ENCODE data around the gene GRIPAP1.

GRIPAP1 gene

DNA sequence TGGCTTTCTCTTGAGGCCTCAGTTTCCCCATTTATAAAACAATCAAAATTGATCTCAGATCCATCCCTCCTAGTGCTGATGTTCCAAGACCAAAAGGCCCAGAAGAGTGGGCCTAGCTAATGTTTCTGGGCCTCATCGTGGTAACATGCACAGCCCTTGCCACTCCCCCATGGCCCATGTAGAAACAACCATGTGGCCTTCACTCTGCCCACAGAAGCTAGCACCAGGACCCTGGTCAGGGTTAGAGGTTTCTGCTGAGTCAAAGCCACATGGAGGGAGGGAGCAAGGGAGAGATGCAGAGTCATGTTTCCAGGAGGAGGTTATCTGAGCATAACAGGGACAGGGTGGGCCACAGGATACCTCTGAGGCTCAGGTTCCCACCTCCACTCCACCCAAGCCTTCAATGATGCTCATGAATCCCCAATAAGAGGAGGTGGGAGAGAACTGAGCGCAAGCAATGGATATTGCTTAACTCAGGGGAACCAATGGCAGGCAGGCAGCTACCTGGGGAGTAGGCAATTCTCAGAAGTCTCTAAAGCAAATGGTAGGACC, 61.6 kb downstream of the GRIPAP1 start:
- ChIA-PET CTCF (interaction anchor here (0.7 to 0.8 kb wide), 2 partner anchors 10 to 167 kb away, joined by 3 read pairs; no protein-coding TSS in a partner anchor), POLR2A (no interaction called here)
- no peak for DNase-seq (ENCODE audit: extremely low spot score)
- TF ChIP-seq FOXK2 (IDR thresholded peaks at IDR 0.05): no peak
- no peak for TF ChIP-seq TARDBP (IDR thresholded peaks at IDR 0.05)
- TF ChIP-seq BHLHE40 (IDR thresholded peaks at IDR 0.05; ENCODE audit: borderline replicate concordance): no peak
- no peak for TF ChIP-seq CTBP1 (IDR thresholded peaks at IDR 0.05; ENCODE audit: borderline replicate concordance)
- no peak for TF ChIP-seq HDGF (IDR thresholded peaks at IDR 0.05; ENCODE audit: borderline replicate concordance)
- TF ChIP-seq SP1 (IDR thresholded peaks at IDR 0.05): no peak
- TF ChIP-seq FOXM1 (IDR thresholded peaks at IDR 0.05; ENCODE audit: borderline replicate concordance): no peak
- TF ChIP-seq, protein P1, sequence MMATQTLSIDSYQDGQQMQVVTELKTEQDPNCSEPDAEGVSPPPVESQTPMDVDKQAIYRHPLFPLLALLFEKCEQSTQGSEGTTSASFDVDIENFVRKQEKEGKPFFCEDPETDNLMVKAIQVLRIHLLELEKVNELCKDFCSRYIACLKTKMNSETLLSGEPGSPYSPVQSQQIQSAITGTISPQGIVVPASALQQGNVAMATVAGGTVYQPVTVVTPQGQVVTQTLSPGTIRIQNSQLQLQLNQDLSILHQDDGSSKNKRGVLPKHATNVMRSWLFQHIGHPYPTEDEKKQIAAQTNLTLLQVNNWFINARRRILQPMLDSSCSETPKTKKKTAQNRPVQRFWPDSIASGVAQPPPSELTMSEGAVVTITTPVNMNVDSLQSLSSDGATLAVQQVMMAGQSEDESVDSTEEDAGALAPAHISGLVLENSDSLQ (IDR thresholded peaks at IDR 0.05): no peak
- no peak for TF ChIP-seq ZNF384 (IDR thresholded peaks at IDR 0.05)

DNA sequence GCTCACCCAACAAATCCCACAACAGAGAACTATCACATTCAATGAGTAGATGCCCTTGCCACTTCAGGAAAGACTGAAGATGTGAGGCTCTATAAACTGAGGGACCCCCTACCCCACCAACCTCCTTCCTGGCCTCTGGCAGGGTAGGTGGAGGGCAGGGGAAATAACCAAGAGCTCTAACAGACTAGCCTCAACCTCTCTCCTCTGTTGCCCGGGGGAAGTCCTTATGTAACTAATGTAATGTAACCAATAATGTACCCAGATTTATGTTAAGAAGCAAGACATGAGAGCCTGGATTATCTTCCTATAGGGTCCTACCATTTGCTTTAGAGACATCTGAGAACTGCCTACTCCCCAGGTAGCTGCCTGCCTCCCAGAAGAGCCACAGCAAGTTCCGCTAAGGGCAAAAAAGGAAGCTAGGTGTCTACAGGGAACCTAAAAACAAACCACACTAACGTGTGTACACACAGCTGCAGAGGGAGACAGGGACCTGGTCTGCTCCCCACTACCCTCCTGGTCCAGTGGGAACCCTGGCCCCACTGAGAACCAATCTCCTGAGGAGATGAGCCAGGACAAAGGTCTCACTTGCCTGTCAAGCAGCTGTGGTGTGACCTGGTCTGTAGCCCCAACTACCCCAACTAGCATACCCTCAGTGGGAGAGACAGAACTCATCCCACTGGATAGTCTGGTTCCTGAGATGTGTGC, 62.4 kb downstream of the GRIPAP1 start:
- POLR2A ChIA-PET: no interaction called here
- no peak for TF ChIP-seq SUZ12 (IDR thresholded peaks at IDR 0.05)
- no peak for TF ChIP-seq ARNT (IDR thresholded peaks at IDR 0.05)
- TF ChIP-seq LEF1 (IDR thresholded peaks at IDR 0.05; ENCODE audit: borderline replicate concordance): no peak
- no peak for TF ChIP-seq BHLHE40 (IDR thresholded peaks at IDR 0.05; ENCODE audit: borderline replicate concordance)
- no peak for TF ChIP-seq FOXK2 (IDR thresholded peaks at IDR 0.05)
- TF ChIP-seq TARDBP (IDR thresholded peaks at IDR 0.05): no peak
- DNase-seq (ENCODE audit: extremely low spot score): no peak
- CTCF ChIA-PET: interaction anchor here (0.7 to 0.8 kb wide), 2 partner anchors 9 to 167 kb away, joined by 3 read pairs; no protein-coding TSS in a partner anchor

DNA sequence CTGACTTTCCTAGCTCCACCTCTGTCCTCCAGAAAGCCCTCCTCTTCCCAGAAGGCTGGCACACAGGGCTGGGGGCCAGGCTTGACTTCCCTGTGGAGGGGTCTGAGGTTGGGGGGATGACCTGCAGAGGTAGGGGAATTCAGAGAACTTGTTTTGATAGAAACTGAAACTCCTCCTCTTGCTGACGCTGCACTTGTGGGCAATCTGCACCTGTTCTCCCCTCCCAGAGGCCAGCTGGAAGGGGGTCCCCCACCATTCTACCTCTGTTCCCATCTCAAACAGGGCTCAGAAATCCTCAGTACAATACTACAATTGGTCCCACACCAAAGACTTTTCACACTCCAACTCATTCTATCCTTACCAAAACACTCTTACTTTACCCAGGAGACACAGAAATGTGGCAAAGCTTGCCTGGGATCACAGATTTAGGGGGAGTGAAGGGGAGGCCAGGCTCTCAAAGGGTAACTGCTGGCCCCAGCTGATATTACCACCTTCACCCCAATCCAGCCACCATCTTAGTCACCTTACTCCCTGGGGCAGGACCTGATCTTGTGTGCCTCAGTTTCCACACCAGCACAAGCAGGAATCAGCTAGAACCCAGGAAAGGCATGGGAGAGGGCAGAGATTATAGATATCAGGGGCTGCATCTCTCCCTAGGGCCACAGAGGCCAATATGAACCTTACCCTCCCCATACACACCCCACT, 63.2 kb downstream of the GRIPAP1 start:
- CTCF ChIA-PET: interaction anchor here (0.7 kb wide), 1 partner anchor 168 kb away, joined by 3 read pairs; no protein-coding TSS in a partner anchor
- TF ChIP-seq ZNF384 (IDR thresholded peaks at IDR 0.05) (no peak), ELF4 (IDR thresholded peaks at IDR 0.05) (no peak), TARDBP (IDR thresholded peaks at IDR 0.05) (no peak), FOXM1 (IDR thresholded peaks at IDR 0.05; ENCODE audit: borderline replicate concordance) (no peak), CTBP1 (IDR thresholded peaks at IDR 0.05; ENCODE audit: borderline replicate concordance) (no peak), BHLHE40 (IDR thresholded peaks at IDR 0.05; ENCODE audit: borderline replicate concordance) (no peak), FOXK2 (IDR thresholded peaks at IDR 0.05) (no peak), NFRKB (IDR thresholded peaks at IDR 0.05) (no peak), LEF1 (IDR thresholded peaks at IDR 0.05; ENCODE audit: borderline replicate concordance) (no peak), SP1 (IDR thresholded peaks at IDR 0.05) (no peak), ARNT (IDR thresholded peaks at IDR 0.05) (no peak), SUZ12 (IDR thresholded peaks at IDR 0.05) (no peak)
- TF ChIP-seq, protein P1 (IDR thresholded peaks at IDR 0.05): no peak
- DNase-seq (ENCODE audit: extremely low spot score): no peak
- POLR2A ChIA-PET: no interaction called here

DNA sequence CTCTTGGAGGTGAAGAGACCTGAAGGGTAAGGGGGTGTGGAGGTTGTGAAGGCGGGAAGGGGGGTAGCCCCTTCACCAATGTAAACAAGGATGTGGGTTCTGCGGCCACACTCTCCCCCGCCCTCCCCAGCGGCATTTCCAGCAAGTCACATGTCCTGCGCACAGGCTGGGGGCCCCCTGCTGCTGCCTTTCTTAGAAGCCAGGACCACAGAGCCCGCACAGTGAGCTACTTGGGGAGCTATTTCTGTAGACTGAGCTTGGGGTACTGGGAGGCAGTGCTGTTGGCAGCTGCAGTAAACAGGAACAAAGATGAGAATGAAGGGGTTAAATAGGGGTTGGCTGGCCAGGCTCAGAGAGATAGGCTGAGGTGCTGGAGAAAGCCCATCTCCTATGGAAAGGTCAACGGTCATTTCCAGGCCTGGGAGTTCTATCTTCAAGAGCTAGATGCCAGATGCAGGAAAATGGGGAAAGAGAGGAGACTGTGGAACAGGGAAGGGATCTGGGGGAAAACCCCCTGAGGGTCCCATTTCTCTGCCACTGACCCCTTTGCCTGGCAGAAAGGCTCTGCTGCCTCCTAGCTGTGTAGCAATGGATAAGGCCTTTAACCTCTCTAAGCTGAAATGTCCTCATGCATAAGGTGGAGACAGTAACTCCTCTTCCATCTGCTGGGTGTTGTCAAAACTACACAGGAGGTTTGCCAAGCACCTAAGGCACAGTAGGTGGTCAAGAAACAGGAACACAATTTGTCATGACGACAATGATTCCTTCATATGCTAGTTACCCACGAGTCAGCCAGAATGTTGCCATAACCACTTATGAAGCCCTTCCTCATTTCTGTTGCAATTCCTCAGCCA, 64.8 kb downstream of the GRIPAP1 start:
- TF ChIP-seq, protein P1 (IDR thresholded peaks at IDR 0.05): no peak
- no peak for TF ChIP-seq L3MBTL2 (conservative IDR thresholded peaks at IDR 0.05)
- no peak for TF ChIP-seq LEF1 (IDR thresholded peaks at IDR 0.05; ENCODE audit: borderline replicate concordance)
- TF ChIP-seq FOXA1 (IDR thresholded peaks at IDR 0.05): no peak
- no peak for TF ChIP-seq NFRKB (IDR thresholded peaks at IDR 0.05)
- TF ChIP-seq SP1 (IDR thresholded peaks at IDR 0.05): no peak
- no peak for TF ChIP-seq HDGF (IDR thresholded peaks at IDR 0.05; ENCODE audit: borderline replicate concordance)
- no peak for TF ChIP-seq FOXK2 (IDR thresholded peaks at IDR 0.05)
- ChIA-PET CTCF (interaction anchor here (1.2 kb wide), 1 partner anchor 9 kb away, joined by 3 read pairs; no protein-coding TSS in a partner anchor), POLR2A (no interaction called here)
- DNase-seq (ENCODE audit: extremely low spot score): no peak

DNA sequence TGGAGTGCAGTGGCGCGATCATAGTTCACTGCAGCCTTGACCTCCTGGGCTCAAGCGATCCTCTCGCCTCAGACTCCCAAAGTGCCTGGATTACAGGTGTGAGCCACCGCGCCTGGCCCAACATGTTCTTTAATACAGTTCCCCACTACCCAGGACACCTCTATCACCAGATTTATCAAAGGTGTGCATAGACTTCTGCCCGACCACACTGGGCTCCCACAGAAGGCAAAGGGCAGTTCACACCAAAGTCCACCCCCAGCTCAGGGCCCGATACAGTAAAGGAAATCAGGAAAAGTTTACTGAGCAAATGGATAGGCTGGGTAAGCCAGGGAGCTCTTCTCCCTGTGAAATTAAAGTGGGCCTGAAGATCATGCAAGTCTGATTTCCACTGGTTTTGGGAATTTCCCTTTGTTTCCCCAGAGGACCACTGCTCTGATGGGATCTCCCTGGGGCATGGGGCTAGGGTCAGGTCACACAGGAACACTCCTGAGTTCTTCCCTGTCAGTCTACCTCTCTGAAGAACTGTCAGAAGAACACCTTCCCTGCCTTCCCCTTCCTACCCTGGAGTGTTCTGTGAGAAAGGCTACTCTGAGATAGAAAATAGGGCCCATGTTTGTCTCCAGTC, 65.5 kb downstream of the GRIPAP1 start:
- TF ChIP-seq FOXK2 (IDR thresholded peaks at IDR 0.05): no peak
- TF ChIP-seq NFRKB (IDR thresholded peaks at IDR 0.05): no peak
- no peak for TF ChIP-seq BHLHE40 (IDR thresholded peaks at IDR 0.05; ENCODE audit: borderline replicate concordance)
- TF ChIP-seq L3MBTL2 (conservative IDR thresholded peaks at IDR 0.05): no peak
- TF ChIP-seq FOXM1 (IDR thresholded peaks at IDR 0.05; ENCODE audit: borderline replicate concordance): no peak
- ChIA-PET POLR2A (no interaction called here), CTCF (interaction anchor here (1.2 kb wide), 1 partner anchor 10 kb away, joined by 3 read pairs; no protein-coding TSS in a partner anchor)
- no peak for DNase-seq (ENCODE audit: extremely low spot score)

All from HEK293T (cell line).